ENCODE results near the gene AMBRA1.

- no peak for TF ChIP-seq CTCF (IDR thresholded peaks at IDR 0.05; ENCODE audit: insufficient read depth, low read depth, low read length)
- no peak for TF ChIP-seq EZH2 (IDR thresholded peaks at IDR 0.05; ENCODE audit: insufficient read depth, low read length)
Observed at GRCh38 chr11:46444305-46444704, 149.5 kb downstream of the AMBRA1 start.
